HG03571 (cell line): Measurements from ENCODE around the gene CHID1.

Experiments
- ATAC-seq: cut with Tn5 transposase; IDR thresholded peaks from one replicate; pipeline ENCODE4 v1.9.1; 2021; ENCODE audit not compliant: unreplicated experiment

Gene CHID1

DNA sequence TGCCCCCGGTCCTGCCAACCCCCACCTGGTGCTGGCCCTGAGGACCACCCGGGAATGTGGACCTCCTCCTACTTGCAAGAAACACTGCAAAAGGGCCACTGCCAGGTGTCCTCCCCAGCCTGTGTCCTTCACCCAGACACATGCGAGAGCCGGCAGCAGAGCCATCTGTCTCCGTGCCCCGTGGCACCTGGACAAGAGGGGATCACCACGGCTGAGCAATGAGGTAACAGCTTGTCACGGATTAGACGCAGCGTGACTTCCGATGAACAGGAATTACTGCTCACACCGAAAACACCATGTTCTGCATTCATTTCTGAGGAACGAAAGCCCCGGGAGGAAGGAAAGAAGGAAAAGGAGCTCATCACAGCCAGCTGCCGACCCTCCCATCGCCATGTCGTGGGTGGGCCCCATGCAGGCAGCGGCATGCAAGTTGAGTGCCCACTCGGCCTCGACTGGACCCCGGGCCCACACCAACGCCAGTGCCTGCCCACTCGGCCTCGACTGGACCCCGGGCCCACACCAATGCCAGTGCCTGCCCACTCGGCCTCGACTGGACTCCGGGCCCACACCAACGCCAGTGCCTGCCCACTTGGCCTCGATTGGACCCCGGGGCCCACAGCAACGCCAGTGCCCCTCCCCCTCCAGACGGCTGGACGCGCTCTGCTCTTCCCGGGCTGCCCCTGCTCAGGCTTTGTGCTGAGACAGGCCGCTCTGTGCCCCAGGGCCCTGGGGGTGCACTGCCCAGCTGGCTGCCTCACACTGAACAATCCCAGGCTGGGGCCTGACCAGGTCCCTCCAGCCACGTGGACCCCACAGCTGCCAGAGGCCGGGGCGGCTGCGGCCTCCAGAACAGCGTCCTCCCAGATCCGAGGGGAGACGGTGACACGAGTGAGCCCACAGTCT lies 22.0 kb downstream of the CHID1 start:
- ATAC-seq, result no peak

DNA sequence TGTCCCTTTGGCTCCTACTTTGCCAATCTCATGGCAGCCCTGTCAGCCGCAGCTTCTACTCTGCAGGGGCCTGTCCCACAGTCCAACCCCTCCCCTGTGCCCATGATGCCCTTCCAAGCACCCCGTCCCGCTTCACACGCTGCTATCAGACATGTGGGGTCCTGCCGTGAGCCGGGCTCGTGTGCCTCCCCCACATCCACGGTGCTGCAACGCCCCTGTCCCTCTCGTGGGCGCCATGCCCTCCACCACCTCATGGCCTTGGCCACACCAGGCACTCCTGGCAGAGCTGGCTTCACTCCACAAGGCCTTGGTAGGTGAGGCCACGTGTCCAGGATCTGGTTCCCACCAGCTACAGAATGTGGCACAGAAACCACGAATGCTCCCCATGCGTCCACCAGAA lies 23.0 kb downstream of the CHID1 start:
- no peak for ATAC-seq

DNA sequence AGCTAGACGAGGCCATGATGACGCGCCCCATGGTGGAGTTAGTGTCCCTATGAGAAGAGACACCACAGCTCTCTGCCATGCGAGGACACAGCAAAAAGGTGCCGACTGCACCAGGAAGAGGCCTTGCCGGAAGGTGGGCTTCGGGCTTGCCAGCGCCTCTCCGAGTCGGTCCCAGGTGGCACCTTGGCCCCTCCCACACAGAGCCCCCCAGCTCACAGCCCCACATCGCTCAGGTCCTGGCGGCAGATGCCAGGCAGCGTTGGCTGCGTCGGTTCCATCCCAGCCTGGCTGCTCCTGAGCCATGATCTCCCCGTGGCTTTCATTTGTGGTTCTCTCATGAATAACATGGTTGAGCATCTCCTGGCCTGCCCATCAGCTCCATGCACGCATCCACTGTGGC lies 24.0 kb downstream of the CHID1 start:
- no peak for ATAC-seq

DNA sequence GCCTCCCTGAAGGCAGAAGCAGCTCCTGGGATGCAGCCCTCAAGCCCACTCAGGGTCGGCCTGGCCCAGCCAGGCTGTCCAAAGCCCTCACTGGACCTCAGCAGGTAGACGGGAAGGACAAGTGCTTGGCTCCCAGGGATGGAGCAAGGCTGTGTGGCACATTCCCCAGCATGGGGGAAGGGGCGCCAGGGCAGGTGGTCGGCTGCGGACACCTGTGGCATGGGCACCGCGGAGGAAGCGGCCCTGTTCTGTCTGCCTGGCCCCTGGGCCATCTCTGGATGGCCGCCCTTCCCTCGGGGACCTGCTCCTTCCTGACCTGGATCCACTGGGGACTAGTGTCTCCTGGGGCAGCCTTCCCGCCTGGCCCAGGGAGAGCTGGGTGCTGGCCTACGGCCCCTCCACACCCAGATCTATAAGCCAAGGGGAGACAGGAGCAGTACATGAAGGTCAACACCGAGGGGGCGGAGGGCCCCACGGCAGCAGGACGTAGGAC lies 26.0 kb downstream of the CHID1 start:
- ATAC-seq, result no peak

GRCh38 chr11:883527-883926 lies 27.1 kb downstream of the CHID1 start:
- no peak for ATAC-seq

- ATAC-seq, result no peak
These were observed 28.0 kb downstream of the CHID1 start for GRCh38 chr11:882596-882995.

DNA sequence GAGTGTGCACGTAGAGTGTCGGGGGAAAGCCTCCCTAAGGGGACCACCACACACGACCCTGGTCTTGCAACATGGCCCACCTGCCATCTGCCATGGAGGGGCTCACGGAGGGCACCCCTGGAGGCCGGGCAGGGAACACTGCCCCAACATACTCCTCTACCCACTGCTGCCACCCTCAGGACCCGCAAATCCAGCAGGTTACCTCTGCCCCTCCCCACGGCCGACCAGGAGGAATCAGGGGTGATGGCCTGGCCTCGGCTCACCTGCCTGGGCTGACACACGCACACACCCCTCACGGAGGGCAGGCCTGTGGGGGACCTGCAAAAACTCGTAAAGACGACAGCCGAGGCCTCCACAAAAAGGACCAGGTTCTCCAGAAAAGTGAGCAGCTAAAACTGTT lies 30.2 kb downstream of the CHID1 start:
- no peak for ATAC-seq

GRCh38 chr11:877565-877964 lies 33.0 kb downstream of the CHID1 start:
- ATAC-seq, result no peak

- ATAC-seq, result no peak
These were observed 34.1 kb downstream of the CHID1 start for GRCh38 chr11:876545-876944.

DNA sequence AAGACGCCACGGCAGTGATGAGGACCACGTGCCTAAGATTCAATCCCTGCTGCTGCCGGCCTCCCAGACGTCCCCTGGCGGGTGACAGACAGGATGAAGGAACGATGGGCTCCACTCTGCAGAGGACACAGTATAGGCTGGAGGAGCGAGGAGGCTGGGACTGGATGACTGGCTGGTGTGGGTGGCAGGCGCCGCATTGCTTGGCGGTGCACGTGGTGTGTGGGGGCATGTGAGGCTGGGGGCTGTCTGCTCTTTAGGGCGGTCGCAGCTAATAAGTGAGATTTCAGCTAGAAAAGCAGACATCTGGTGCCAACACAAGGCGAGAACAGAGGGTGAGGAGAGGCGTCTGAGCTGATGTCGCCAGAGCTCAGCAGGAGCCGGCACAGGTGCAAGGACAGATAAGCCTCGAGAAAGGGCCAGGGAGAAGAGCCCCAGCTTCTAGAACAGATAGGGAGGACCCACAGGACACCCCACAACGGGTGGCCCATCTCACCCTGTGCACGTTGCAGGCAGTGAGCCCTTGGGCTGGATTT lies 34.8 kb downstream of the CHID1 start:
- ATAC-seq, result no peak

GRCh38 chr11:875203-875602 lies 35.4 kb downstream of the CHID1 start:
- ATAC-seq, result no peak

- no peak for ATAC-seq
These were observed 36.9 kb downstream of the CHID1 start for GRCh38 chr11:873706-874105.

GRCh38 chr11:872799-873198 lies 37.8 kb downstream of the CHID1 start:
- ATAC-seq, result no peak

DNA sequence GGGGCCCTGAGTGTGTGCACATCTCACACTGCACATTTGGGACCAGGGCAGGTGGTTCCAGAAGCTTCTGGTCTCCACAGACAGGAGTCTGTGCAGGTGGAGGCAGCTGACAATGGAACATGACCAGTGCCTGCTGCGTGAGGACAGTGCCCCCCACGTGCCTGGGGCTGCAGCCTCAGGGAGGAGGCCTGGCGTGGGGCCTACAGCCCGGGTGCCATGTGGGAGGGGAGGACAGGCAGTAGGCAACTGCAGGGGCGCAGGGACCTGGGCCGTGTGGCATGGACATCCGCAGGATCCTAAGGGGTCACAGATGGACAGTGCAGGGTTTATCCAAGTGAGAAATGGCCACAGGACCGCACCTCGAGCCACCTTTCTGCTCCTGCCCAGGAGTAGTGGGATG lies 39.1 kb downstream of the CHID1 start:
- ATAC-seq, result no peak

GRCh38 chr11:870418-870817 lies 40.2 kb downstream of the CHID1 start:
- no peak for ATAC-seq

DNA sequence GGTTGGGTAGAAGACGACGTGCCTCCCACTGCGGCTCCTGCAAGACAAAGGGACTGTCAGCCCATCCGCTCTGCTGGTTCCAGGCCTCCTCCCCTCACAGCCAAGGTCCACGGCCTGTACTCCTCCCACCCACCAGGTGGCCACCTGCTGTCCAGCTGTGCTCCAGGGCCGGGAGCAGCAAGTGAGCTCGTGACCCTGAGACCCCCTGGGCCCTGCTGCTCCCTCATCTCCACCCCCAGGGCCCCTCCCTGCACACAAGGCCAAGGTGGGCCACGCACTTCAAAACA lies 40.5 kb downstream of the CHID1 start:
- no peak for ATAC-seq

DNA sequence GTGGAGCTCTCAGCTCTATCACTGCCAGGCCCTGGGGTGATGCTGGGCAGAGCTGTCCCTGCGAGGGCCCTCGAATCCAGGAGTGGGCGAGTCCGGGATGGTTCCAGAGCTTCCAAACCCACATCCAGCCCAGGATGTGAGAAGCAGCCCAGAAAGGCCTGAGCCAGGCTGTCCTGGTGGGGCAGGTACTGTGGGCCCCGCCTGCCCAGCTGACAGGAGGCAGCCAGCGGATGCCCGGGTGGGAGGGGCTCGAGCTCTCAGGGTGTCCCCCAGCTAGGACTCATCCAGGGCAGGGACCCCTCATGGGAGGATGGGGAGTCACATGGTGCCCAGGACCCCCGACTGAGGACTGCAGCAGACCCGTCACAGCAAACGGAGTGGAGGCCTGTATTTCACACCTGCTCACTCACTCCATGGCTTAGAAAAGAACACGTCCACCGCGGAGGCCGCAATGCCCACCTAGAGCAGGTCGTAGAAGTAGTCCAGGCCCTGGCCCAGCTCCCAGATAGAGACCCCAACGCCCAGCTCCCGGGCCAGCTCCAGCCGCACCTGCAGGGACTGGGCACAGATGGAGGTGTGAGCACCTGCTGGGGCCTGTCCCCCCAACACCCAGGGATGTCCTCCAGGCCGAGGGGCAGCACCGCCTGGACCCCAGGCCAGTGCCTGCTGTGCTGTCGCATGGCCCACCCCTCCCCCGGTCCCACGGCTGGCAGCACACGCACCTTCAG lies 41.0 kb downstream of the CHID1 start:
- ATAC-seq, result no peak

DNA sequence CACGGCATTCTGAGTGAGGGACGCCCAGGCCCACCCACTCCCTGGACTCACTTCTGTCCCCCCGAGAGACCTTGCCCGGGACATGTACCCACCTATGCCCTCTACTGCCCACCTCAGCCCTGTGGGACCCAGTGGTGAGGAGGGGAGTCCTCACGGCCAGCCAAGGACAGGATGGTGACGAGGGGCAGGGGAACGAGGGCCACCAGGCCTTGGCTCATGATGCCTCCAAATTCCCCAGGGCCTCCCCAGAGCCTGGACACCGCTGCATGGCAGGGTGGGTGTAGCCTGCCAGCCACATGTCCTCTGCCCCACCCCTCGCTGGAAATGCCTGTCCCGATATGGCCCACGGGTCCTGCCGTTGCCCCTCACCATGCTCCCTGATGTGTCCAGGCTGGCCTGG lies 41.8 kb downstream of the CHID1 start:
- ATAC-seq, result no peak

DNA sequence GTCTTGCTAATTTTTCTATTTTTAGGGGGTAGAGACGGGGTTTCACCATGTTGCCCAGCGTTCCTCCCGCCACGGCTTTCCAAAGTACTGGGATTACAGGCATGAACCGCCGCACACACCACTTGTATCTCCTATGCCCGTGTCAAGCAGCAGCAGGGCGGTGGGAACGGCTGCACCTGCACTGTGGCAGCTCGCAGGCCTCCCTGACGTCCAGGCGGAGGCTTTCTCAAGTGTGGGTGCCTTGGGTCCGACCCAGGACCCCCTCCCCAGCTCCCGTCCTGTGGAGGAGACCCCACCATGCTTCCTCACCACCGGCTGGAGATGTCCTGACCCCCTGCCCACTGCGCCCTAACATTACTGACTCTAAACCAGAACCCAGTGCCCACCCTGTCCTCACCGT lies 42.2 kb downstream of the CHID1 start:
- ATAC-seq, result no peak

DNA sequence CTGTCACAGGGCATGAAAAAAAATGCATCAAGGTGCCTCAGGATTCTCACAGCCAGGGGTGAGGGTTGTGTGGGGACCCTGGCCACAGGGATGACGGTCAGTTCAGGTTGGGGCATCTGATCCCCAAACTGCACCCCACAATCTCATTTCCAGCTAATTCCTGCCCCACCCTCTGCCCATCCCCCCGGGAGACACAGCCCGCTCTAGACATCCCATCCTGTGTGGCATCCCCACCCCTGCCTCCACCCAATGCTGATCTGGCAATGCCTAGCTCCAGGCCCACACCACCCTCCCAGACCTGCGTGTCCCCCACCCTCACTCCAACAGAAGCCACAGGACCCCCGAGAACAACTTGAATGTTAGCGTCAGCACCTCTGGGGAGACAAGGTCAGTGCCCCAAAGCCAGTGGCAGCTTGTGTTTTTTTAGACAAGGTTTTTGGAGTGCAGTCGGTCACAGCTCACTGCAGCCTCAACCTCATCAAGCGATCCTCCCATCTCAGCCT lies 42.7 kb downstream of the CHID1 start:
- ATAC-seq, result no peak

GRCh38 chr11:866481-866880 lies 44.1 kb downstream of the CHID1 start:
- no peak for ATAC-seq
